ENCODE results near the gene PTPRD.

Gene PTPRD

DNA sequence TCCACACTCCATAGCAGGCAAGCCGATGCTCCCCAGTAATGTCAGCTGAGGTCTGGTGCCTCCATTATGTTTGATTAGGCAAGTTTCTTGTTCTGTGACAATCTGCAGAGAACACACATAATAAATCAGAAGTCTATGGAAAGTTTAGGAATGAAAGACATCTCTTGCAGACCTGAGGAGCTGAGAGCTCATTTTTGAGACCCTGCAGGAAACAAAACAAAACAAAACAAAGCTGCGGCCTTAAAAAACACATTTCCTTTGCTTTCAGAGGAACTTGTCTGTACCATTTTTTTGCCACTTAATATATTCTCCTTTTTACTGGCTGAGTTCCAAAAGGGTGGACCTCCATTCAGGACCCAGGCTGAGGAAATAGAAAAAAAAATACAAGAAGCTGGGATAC is 2332.0 kb downstream of the PTPRD start:
- no peak overlapping the region for H3K4me3 ChIP-seq
- no peak overlapping the region for H3K27ac ChIP-seq

DNA sequence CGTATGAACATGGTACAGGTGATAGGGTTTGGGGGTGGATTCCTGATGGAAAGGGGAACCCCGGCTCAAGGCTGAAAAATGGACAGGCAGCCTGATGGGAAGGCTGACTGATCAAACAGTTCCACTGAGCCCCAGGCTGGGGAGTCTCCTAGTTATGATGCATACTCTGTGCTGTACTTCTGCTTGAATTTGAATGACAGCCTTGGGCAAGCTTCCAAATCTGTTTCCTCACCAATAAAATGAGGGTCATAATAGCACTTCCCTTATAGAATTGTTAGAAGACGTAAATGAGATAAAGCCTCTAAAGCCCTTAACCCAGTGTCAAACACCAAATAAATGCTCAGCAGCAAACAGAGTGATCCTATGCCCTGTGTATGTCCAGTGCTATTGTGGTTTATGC is 2334.8 kb downstream of the PTPRD start:
- no peak overlapping the region for H3K4me3 ChIP-seq
- no peak overlapping the region for H3K27ac ChIP-seq

DNA sequence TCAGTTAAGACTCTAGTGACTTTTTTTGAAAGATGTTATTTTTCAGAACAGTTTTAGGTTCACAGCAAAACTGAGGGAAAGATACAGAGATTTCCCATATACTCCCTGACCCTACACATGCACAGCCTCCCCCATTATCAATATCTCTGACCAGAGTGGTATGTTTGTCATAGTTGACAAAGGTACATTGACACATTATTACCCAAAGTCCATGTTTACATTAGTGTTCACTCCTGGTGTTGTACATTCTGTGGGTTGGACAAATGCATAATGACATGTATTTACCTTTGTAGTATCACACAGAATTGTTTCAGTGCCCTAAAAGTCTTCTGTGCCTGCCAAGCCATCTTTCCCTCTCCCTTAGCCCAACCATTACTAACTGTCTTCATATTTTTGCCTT is 2342.6 kb downstream of the PTPRD start:
- no peak overlapping the region for H3K4me3 ChIP-seq
- H3K27ac ChIP-seq: no peak overlapping the region

DNA sequence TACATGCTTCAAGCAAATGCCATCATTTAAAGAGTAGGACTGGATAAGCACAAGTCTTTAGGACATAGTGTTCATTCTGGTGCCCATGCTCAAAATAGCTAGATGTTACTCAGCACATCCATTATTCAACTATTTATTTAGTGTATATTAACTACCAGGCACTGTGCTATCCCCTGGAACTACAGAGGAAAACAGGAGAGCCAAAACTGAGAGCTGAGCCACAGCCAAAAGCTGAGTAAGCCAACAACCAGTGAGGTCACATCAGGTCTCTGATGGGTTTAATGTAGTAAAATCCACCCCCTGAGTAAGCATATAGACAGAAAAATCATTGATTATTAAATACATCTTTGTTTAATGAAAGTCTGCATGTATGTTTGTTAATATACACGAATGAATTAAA is 2343.9 kb downstream of the PTPRD start:
- no peak overlapping the region for H3K4me3 ChIP-seq
- no peak overlapping the region for H3K27ac ChIP-seq

DNA sequence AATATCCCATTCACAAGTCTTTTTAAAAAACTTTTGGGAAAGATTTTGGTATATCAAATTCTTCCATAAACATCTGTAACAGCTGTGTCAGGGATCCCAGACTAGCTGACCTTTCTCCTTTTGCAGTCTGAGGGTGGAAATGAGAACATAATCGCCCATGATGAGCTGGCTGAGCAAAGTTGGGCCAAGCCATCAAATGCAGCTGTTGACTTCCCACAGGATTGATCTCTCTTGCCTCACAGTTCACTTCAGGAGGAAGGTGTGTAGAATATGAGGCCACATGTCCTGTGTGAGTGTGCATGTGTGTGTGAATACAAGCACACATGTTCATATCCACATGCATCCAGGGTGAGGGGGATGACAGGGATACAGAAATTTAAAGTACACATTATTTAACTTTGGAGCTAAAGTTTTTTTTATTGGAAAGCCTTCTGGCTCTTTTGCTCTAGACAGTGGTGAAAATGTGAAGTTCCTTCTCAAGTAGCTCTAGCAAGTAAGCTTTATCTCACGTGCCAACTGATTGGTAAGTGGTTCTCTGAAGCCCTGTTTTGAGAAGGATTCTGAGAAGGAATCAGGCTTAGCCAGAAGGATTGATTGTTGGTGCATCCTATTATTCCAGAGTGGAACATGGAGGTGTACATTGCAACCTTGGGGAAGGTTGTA is 2344.5 kb downstream of the PTPRD start:
- H3K4me3 ChIP-seq: no peak overlapping the region
- no peak overlapping the region for H3K27ac ChIP-seq

DNA sequence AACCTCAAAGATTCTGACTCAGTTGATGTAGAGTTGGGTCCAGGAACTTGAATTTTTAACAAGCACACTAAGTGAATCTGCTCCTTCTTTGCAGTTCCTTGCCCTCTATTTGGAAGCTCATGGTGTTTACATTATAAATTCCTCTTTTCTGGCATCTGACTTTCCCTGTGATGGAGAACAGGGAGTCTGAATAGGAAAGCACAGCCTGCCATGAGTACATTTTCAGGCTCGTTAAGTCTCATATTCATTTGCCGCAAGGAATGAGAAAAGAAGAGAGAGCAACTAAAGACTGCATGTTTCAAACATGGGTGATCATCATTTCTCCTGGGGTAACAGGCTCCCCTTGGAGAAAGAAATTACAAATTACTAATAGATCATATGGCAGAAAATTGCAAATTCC is 2345.2 kb downstream of the PTPRD start:
- Histone ChIP-seq H3K4me3 (no peak overlapping the region), H3K27ac (no peak overlapping the region)

DNA sequence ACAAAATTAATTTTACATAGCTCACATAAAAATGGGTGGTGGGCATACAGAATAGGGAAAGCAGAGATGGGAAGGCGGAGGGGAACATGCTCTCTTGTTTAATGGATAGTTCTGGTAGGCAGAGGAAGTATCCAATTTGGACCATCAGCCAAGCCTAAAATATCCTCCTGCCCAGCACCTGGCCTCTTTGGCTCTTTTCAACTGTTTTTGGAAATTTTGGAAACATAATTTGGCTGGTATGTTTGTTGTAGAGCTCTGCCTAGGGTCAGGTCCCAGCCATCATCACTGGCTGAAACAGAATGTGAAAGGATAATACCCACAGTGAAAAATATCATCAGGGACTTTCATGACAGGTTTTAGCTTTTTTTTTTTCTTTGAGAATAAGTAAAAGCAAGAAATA is 2345.9 kb downstream of the PTPRD start:
- Histone ChIP-seq H3K27ac (no peak overlapping the region), H3K4me3 (no peak overlapping the region)

DNA sequence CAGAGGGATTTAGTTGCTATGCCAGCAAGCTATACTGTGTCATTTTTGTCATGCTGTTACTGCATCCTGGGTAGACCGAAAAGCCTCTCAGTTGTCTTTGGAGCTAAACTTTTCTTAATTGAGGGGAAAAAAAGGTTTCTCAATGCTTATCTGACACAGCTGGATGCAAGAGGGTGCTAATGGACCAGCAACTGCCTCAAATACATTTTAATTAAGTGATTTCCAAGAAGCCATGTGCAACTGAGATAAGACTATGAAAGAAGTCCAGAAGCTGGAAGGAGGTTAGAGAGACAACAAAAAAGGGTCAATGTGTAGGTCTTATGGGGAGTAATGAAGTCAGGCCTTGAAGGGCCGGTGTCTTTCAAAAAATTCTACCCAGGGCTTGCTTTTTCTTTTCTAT is 2347.5 kb downstream of the PTPRD start:
- no peak overlapping the region for H3K4me3 ChIP-seq
- no peak overlapping the region for H3K27ac ChIP-seq

Data from skin epidermis (tissue), 12 donors.